Stimulated activated CD4-positive, alpha-beta T cell treated with anti-CD3 and anti-CD28 coated beads, Interleukin-12 subunit alpha, Interleukin-12 subunit beta, amount 100 ng/mL, for 48 hours (primary cell): ENCODE results near the gene ANO8.

Experiments used
- DNase-seq, 3 donors: peaks; one replicate each; pipeline ENCODE4 v3.0.0-alpha.2; 2020; ENCODE audit warnings: low read depth in 2 of 3, low spot score in 1 of 3

ANO8 gene

DNA sequence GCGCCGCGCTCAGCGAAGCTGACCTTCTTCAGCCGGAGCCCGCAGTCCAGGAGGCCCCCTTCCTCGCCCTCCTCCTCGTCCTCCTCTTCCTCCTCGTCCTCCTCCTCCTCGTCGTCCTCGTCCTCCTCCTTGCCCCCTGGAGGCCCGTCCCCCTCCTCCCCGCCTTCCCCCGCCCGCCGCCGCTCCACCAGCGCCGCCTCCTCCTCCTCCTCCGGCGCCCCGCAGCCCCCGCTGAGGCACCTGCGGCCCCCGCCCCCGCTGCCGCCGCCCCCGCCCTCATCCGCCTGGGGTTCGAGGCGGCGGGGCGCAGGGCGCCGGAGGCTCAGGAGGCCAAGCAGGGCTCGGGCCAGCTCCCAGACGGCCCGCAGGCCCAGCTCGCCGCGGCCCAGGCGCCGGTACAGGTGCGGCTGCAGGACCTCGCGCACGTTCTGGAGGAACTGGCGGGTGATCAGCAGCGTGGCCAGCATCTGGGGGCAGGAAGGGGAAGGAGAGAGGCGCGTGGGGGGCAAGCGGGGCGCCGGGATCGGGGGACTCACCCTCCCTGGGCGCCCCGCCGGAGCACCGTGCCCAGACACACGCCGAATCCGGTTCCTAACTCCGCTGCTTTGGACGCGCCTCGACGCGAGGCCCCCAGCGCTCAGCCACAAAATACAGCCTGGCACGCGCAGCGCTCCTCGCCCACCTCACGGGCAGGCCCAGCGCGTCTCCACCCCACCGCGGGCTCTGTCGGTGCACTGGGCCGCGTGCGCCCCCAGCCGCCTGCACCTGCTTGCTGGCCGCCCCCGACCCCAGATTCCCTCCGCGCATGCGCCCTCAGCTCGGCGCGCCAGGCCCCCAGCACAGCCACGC is 5.9 kb downstream of the ANO8 start:
- no peak for DNase-seq

DNA sequence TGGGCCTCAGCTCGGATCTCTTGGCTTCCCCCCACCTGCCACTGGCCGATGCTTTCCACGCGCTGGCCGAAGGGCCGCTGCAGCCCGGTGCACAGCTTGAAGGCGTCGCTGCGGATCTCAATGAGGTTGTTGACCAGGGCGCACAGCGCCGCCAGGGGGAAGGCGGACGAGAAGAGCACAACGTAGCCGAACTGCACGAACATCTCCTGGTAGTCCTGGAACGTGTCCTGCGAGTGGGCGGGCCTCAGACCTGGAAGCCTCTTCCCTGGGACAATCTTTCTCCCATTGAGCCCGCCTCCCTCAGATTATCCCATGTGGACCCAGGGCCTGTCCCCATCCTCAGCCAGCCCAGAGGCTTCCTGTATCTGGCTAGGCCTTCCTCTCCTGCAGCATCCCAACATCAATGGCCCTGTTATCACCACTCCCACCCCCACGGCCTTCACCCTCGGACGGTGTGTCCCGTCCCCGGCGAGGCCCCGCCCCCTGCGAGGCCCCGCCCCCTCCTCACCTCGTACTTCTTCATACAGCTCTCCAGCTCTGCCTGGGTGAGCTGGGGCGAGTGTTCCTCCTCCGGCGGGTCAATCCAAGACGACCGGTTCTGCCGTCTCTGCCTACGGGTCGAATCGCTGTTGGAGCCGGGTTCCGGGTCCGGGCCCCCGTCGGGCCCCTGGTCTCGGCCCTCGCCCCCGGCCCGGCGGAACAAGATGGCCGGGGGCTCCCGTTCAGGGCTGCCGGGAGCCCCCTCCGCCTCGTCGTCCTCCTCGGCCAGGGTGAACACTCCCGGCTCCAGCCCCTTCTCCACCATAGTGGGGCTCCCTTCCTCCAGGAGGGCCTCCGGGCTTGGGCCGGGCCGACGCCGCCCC is 6.8 kb downstream of the ANO8 start:
- peak in 1 of 3 donors; percentile 56 for DNase-seq

- DNase-seq = no peak
Observed at GRCh38 chr19:17327068-17327653, 7.5 kb downstream of the ANO8 start.

GRCh38 chr19:17326595-17326966 is 8.1 kb downstream of the ANO8 start:
- no peak for DNase-seq

DNA sequence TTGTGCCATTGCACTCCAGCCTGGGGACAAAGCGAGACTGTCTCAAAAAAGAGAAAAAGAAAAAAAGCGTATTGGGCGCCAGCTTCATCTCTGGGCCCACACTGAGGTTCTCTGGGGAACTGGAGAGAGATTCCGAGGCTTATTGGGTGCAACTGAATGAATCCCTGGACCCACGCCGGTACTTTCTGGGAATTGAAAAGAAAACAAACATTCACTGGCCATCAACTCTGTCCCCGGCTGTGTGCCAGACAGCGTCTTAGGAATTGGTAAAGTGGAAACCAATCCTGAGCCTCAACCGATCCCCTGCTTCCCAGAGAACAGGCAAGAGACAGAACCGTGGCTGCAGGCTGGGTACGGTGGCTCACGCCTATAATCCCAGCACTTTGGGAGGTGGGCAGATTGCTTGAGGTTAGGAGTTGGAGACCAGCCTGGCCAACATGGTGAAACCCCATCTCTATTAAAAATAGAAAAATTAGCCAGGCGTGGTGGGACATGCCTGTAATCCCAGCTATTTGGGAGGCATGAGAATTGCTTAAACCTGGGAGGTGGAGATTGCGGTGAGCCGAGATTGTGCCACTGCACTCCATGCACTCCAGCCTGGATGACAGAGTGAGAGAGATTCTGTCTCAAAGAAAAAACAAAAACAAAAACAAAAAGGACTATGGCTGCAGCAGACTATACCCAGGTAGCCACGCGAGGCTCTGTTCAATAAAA is 8.6 kb downstream of the ANO8 start:
- DNase-seq = no peak

DNA sequence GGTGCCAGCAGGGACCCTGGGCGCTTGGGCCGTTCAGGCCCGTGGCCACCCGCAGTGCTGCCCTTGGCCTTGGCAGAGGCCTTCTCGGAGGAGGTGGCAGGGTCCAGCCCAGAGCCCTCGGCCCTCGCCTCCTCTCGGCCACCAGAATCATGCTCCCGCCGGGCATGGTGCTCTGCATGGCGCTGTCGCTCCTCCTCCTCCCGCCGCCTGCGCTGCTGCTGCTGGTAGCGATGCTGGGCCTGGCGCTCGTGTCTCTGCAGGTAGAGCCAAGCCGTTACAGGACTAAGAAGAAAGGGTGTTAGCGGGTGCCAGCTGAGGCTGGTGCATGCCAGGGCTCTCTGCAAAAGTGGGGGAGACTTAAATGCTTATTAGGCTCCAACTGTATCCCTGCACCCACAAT is 9.5 kb downstream of the ANO8 start:
- no peak for DNase-seq

GRCh38 chr19:17324357-17325114 is 10.1 kb downstream of the ANO8 start:
- DNase-seq = no peak

DNA sequence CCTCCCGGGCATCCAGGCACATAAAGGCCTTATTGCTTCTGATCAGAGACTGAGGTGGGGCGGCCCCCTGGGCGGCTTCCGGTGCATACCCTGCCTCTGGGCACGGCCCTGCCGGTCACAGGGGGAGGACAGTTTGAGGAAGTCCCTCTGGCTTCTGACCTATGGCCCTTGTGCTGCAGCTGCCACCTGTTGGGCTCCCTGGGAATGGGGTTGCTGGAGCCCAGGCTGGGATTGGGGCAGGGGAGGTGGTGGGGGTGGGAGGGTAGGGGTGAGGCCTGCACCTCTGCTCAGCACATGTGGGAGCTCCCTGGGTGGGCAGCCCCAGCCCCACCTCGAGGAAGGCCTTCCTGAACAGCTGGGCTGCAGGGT is 10.7 kb downstream of the ANO8 start:
- no peak for DNase-seq

GRCh38 chr19:17323300-17323963 is 11.2 kb downstream of the ANO8 start:
- DNase-seq = no peak

DNA sequence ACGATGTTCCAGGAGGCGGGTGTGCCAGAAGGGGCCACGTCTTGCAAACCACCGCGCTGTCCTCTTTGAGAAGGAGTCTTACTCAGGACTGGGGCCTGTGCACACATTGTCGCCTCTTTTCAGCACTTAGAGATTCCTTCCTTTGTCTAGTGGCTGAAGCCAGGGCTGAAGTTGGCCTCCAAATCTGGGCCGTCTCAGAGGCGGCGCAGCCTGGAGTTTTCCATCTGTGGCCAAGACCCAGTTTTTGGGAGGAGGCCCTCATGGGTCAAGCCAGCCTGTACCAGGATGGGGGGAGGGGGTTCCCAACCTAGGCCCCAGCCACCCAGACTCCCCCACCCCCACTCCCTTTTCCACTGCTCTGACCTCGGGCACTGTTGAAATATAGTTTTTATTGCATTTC is 11.8 kb downstream of the ANO8 start:
- no peak for DNase-seq

DNA sequence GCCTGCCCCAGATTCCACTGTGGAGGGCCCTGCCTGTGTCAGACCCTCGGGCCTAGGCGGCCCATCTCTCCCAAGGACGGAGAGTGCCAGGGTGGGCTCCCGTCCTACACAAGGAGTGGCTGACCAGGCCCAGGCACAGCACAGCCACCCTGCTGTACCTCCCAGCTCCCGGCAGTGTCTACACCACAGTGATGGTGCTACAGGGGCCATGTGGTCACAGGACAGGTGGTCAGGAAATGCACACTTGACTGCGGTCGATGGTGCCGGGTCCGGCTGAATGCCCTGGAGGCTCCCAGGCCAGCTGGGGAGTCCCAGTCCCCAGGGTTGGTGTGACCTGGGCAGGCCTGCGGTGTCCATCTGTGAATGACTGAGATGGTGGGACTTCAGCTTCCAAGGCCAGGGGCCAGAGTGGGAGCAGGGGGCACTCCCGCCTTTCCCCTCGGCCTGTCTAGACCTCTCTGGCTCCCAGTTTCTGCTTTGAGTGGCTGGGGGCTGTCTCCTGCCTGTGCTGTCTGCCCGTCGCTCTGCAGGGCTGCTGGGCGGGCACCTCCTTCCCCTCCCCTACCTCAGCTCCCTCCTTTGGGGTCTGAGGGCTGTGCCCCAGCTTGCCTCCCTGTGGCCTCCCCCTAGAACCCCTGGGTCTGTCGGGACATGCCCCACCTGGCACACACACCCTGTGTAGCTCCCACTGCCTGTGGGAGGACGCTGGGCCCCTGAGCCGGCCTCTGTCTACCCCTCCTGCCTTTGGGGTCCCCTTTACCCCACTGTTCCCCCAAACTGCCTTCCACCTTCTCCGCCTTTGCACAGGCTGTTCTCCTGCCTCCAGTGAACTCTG is 12.8 kb downstream of the ANO8 start:
- no peak for DNase-seq

GRCh38 chr19:17320435-17320834 is 14.2 kb downstream of the ANO8 start:
- DNase-seq = no peak

DNA sequence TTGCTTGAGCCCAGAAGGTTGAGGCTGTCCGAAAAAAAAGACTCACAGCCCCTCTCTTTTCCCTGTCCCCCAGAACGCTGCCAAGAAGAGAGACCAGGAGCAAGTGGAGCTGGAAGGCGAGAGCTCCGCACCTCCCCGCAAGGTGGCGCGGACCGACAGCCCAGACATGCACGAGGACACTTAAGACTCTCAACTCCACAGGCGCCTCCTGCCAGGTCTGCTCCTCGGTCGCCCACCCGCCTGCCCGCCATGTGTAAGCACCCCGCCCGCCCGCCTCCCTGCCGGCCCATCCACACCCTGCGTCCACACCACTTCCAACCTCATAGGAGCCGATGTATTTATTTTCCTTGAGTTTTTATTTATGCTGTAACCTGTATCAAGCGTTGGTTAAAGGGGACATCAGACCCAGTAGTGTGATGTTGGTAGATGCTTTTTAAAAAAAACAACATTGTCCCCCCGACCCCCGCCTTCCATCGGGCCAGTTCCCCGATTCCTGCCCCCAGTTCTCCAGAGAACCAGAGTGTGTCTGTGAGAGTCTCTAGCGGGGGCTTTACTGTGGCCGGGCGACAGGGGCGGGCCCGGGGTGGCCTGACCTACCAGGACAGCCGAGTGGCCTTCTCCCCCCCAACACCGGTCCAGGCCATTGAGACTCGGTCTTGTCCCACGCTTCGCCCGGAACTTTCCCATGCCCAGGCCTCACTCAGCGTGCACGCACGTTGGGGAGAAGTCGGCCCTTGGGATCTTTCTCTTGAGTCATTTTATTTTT is 15.0 kb downstream of the ANO8 start:
- DNase-seq = no peak

- no peak for DNase-seq
Observed at GRCh38 chr19:17318966-17319365, 15.7 kb downstream of the ANO8 start.

GRCh38 chr19:17314007-17314593 is 20.6 kb downstream of the ANO8 start:
- no peak for DNase-seq

DNA sequence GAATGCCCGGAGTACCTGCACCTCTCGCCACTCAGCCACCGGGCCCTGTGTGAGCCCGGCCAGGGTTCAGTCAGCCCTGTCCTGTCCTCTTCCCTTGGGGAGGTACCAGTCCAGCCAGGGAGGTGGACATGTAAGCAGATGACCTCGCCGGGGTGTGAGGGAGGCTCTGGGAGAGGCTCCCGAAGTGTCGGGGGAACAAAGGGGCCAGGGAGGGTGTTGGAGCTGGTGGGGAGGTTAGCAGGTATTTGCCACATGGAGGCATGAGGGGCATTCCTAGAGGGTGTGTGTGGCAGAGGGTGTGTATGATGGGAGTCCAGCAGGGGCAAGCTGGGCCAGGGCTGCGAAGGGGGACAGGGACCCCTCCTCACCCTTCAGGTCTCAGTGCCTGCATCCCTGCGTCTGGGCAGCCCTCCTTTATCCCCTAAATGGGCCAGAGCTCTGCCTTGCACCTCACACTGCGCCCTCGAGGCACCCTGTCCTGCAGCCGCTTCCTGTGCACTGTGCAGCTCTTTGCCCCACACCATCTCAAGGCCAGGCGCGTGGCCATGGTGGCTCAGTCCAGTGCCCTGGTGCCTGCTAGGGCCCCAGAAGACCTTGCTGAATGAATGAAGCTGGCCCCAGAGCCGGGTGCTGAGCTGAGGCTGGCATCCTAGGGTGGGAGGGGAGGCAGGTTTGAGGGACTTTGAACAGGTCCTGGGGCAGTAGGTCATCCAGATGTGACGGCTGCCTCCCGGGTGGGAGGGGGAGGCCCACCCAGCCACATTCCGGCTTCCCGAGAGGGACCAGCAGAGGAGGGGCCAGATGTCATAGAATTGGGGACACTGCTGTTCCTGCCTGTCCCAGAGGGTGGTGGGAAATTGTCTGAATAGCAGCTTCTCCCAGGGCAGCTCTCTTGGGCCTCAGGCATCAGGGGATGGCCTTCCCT is 22.2 kb downstream of the ANO8 start:
- DNase-seq = no peak
